GM18508 (cell line): Measurements from ENCODE around the gene NAV1.

Experiments used
- ATAC-seq: cut with Tn5 transposase; IDR thresholded peaks from one replicate; pipeline ENCODE4 v1.9.1; 2021; ENCODE audit warnings: moderate number of reproducible peaks; ENCODE audit not compliant: insufficient read depth, unreplicated experiment

Gene NAV1

GRCh38 chr1:201582705-201583442 lies 43.9 kb downstream of the NAV1 start:
- no peak for ATAC-seq

- ATAC-seq: no peak
These were observed 44.7 kb downstream of the NAV1 start for GRCh38 chr1:201583663-201584062.

- ATAC-seq: no peak
These were observed 45.7 kb downstream of the NAV1 start for GRCh38 chr1:201584471-201585092.

GRCh38 chr1:201585093-201585483 lies 46.2 kb downstream of the NAV1 start:
- no peak for ATAC-seq

GRCh38 chr1:201585901-201586300 lies 47.0 kb downstream of the NAV1 start:
- ATAC-seq: no peak

- no peak for ATAC-seq
These were observed 47.9 kb downstream of the NAV1 start for GRCh38 chr1:201586806-201587205.

GRCh38 chr1:201587729-201588128 lies 48.8 kb downstream of the NAV1 start:
- no peak for ATAC-seq
